ENCODE results near the gene ABCC11.

ABCC11 gene

GRCh38 chr16:48235058-48235555, 12.2 kb downstream of the ABCC11 start:
- peak overlapping the region; percentile 42 for H3K27ac ChIP-seq
- TF ChIP-seq ZFX (IDR thresholded peaks at IDR 0.05; ENCODE audit: borderline replicate concordance) (no peak), CTCF (IDR thresholded peaks at IDR 0.05) (no peak)

- H3K27ac ChIP-seq: peak overlapping the region; percentile 42; the same call in 1 of the 2 replicates
- no peak for TF ChIP-seq ZFX (IDR thresholded peaks at IDR 0.05; ENCODE audit: borderline replicate concordance)
- TF ChIP-seq CTCF (IDR thresholded peaks at IDR 0.05): no peak
Observed at GRCh38 chr16:48234630-48235029, 12.7 kb downstream of the ABCC11 start.

GRCh38 chr16:48232493-48233040, 14.8 kb downstream of the ABCC11 start:
- TF ChIP-seq CTCF (IDR thresholded peaks at IDR 0.05): no peak
- no peak for TF ChIP-seq ZFX (IDR thresholded peaks at IDR 0.05; ENCODE audit: borderline replicate concordance)
- no peak overlapping the region for H3K27ac ChIP-seq

- H3K27ac ChIP-seq: no peak overlapping the region
- TF ChIP-seq CTCF (IDR thresholded peaks at IDR 0.05): peak; percentile 34
- no peak for TF ChIP-seq ZFX (IDR thresholded peaks at IDR 0.05; ENCODE audit: borderline replicate concordance)
Observed at GRCh38 chr16:48231727-48232492, 15.4 kb downstream of the ABCC11 start.

- TF ChIP-seq ZFX (IDR thresholded peaks at IDR 0.05; ENCODE audit: borderline replicate concordance): no peak
- no peak for TF ChIP-seq CTCF (IDR thresholded peaks at IDR 0.05)
- H3K27ac ChIP-seq: no peak overlapping the region
Observed at GRCh38 chr16:48225456-48225855, 21.9 kb downstream of the ABCC11 start.

- no peak for TF ChIP-seq CTCF (IDR thresholded peaks at IDR 0.05)
- TF ChIP-seq ZFX (IDR thresholded peaks at IDR 0.05; ENCODE audit: borderline replicate concordance): no peak
- no peak overlapping the region for H3K27ac ChIP-seq
Observed at GRCh38 chr16:48223490-48223889, 23.8 kb downstream of the ABCC11 start.

- TF ChIP-seq CTCF (IDR thresholded peaks at IDR 0.05) (no peak), ZFX (IDR thresholded peaks at IDR 0.05; ENCODE audit: borderline replicate concordance) (no peak)
Observed at GRCh38 chr16:48220891-48221290, 26.4 kb downstream of the ABCC11 start.

More at GRCh38 chr16:48220891-48221290, 26.4 kb downstream of the ABCC11 start:
- no peak overlapping the region for H3K27ac ChIP-seq

All from 22Rv1 (cell line).